SK-N-SH (cell line): ENCODE data around the gene TBKBP1. TPM values are rescaled to one million over a fixed set of nuclear protein-coding genes. Genes with fewer than 3 reads are reported as not detected.
A peak's percentile ranks its signal among the peaks of the same experiment; 100 is the strongest.

ENCODE experiments used
- CTCF ChIA-PET: fragments of 300-600, 350-600 bp; formaldehyde crosslinking; extraction: SDS; loops from one replicate; lab custom pipeline; 2021; lab: Yijun Ruan, JAX
- POLR2A ChIA-PET: fragments of 350-600 bp; sonication (Branson Sonifier 250); formaldehyde crosslinking; extraction: SDS; loops from one replicate; lab custom pipeline; 2020; ENCODE audit warnings: antibody characterized with exemption, inconsistent platforms; lab: Yijun Ruan, JAX
- DNase-seq: peaks from one replicate; pipeline ENCODE4 v3.0.0; 2012
- H2AFZ ChIP-seq: fragments of 200-600 bp; sonication (generic); 2 replicates; pipeline ENCODE4 v1.8.1; 2016; ENCODE audit warnings: antibody characterized with exemption, mild to moderate bottlenecking, low read depth
- H3F3A ChIP-seq: fragments of 200-600 bp; sonication (generic); replicated peaks from 2 replicates; pipeline ENCODE3; 2016; ENCODE audit warnings: antibody characterized with exemption, mild to moderate bottlenecking; ENCODE audit not compliant: insufficient read depth
- H3K27ac ChIP-seq, 2 experiments: fragments of 200-500 bp in 1 of 2; fragments of 200-600 bp in 1 of 2; sonication (Bioruptor generic) in 1 of 2; sonication (generic), shearing (Covaris generic) in 1 of 2; 2 replicates each; pipeline versions ENCODE4 v1.5.1 to v1.6.1; 2014 to 2016; ENCODE audit warnings: low read depth in 2 of 2, inconsistent platforms in 1 of 2, low read length in 1 of 2, mild to moderate bottlenecking in 1 of 2, mixed read lengths in 1 of 2
- H3K27me3 ChIP-seq: fragments of 200-600 bp; sonication (generic), shearing (Covaris generic); 2 replicates; pipeline ENCODE4 v1.6.1; 2016; ENCODE audit warnings: mixed run types; ENCODE audit not compliant: insufficient read depth
- H3K36me3 ChIP-seq, 2 experiments: fragments of 200-500 bp in 1 of 2; fragments of 200-600 bp in 1 of 2; sonication (Bioruptor generic) in 1 of 2; sonication (generic) in 1 of 2; replicated peaks in 1 of 2; 2 replicates each; pipeline versions ENCODE3 to v1.5.1; 2014 to 2016; ENCODE audit warnings: low read length in 1 of 2, mild to moderate bottlenecking in 1 of 2; ENCODE audit not compliant: insufficient read depth in 2 of 2, control insufficient read depth in 1 of 2
- H3K4me1 ChIP-seq, 2 experiments: fragments of 200-500 bp in 1 of 2; fragments of 200-600 bp in 1 of 2; sonication (Bioruptor generic) in 1 of 2; sonication (generic), shearing (Covaris generic) in 1 of 2; 2 replicates each; pipeline versions ENCODE4 v1.5.1 to v1.6.1; 2014 to 2016; ENCODE audit warnings: low read depth in 1 of 2, low read length in 1 of 2, mixed run types in 1 of 2; ENCODE audit not compliant: insufficient read depth in 2 of 2, control insufficient read depth in 1 of 2
- H3K4me2 ChIP-seq: fragments of 200-600 bp; sonication (generic), shearing (Covaris generic); 2 replicates; pipeline ENCODE4 v1.6.1; 2017; ENCODE audit warnings: mixed run types
- H3K4me3 ChIP-seq, 2 experiments: fragments of 200-500 bp in 1 of 2; fragments of 200-600 bp in 1 of 2; sonication (Bioruptor generic) in 1 of 2; sonication (generic), shearing (Covaris generic) in 1 of 2; 2 replicates each; pipeline versions ENCODE4 v1.5.1 to v1.8.1; 2014 to 2016; ENCODE audit warnings: low read depth in 2 of 2, inconsistent platforms in 1 of 2, low read length in 1 of 2, mild to moderate bottlenecking in 1 of 2, mixed read lengths in 1 of 2, moderate library complexity in 1 of 2
- H3K79me2 ChIP-seq: fragments of 200-600 bp; sonication (generic); 2 replicates; pipeline ENCODE4 v1.8.1; 2017; ENCODE audit warnings: mild to moderate bottlenecking; ENCODE audit not compliant: insufficient read depth
- H3K9ac ChIP-seq: fragments of 200-600 bp; sonication (generic); 2 replicates; pipeline ENCODE4 v1.6.1; 2017; ENCODE audit warnings: mixed run types
- H3K9me2 ChIP-seq: fragments of 200-600 bp; sonication (generic); 2 replicates; pipeline ENCODE4 v1.6.1; 2017; ENCODE audit warnings: mixed run types
- H3K9me3 ChIP-seq: fragments of 200-600 bp; sonication (generic); 2 replicates; pipeline ENCODE4 v1.6.1; 2017; ENCODE audit warnings: mixed run types, mild to moderate bottlenecking, moderate library complexity
- H4K20me1 ChIP-seq: fragments of 200-600 bp; sonication (generic); 2 replicates; pipeline ENCODE4 v1.6.1; 2017; ENCODE audit warnings: mild to moderate bottlenecking, mixed run types; ENCODE audit not compliant: insufficient read depth
- EP300 ChIP-seq, 2 experiments: IDR thresholded peaks; 2 replicates each; pipeline versions ENCODE4 v1.4.0 to v1.6.1; 2012; ENCODE audit warnings: borderline replicate concordance in 1 of 2, low read depth in 1 of 2, low read length in 1 of 2
- MXI1 ChIP-seq: IDR thresholded peaks from 2 replicates; pipeline ENCODE4 v1.6.1; 2012; ENCODE audit warnings: mild to moderate bottlenecking, low read depth, low read length, improper control_type of control experiment
- NFIC ChIP-seq: IDR thresholded peaks from 2 replicates; pipeline ENCODE4 v1.4.0; 2012; ENCODE audit warnings: borderline replicate concordance
- POLR2AphosphoS5 ChIP-seq: IDR thresholded peaks from 2 replicates; pipeline ENCODE4 v1.6.1; 2012; ENCODE audit warnings: low read depth, low read length
- RXRA ChIP-seq: IDR thresholded peaks from 2 replicates; pipeline ENCODE4 v1.4.0; 2012; ENCODE audit warnings: low read depth, mild to moderate bottlenecking, borderline replicate concordance
- WGBS: methylation state at CpG from one replicate; pipeline ENCODE4 v1.1.6; 2017; ENCODE audit warnings: low lambda C conversion rate; 5-methylcytosine and 5-hydroxymethylcytosine counted together
- polyA plus RNA-seq, 3 experiments: library from polyadenylated mRNA; depleted of rRNA; stranded (reverse); fragments of >200 nt; gene quantifications; 2 replicates each; pipeline ENCODE4 v1.2.3, GENCODE V29; 2012
- TF ChIP-seq, protein P1 (sequence below): IDR thresholded peaks from 2 replicates; pipeline ENCODE4 v1.4.0; 2012; ENCODE audit warnings: low read depth, borderline replicate concordance
- TF ChIP-seq, protein P2 (sequence below): IDR thresholded peaks from 2 replicates; pipeline ENCODE4 v1.6.1; 2012; ENCODE audit warnings: mild to moderate bottlenecking, low read depth, low read length, moderate library complexity
- TF ChIP-seq, protein P3 (sequence below): fragments of 200-600 bp; sonication (generic); IDR thresholded peaks from 2 replicates; pipeline ENCODE4 v1.6.1; 2017; ENCODE audit warnings: antibody characterized with exemption, mild to moderate bottlenecking, moderate library complexity

TBKBP1 gene
- polyA plus RNA-seq, 1 of the 3 experiments (the other 2 are of a cell fraction), result 14.4 TPM

DNA sequence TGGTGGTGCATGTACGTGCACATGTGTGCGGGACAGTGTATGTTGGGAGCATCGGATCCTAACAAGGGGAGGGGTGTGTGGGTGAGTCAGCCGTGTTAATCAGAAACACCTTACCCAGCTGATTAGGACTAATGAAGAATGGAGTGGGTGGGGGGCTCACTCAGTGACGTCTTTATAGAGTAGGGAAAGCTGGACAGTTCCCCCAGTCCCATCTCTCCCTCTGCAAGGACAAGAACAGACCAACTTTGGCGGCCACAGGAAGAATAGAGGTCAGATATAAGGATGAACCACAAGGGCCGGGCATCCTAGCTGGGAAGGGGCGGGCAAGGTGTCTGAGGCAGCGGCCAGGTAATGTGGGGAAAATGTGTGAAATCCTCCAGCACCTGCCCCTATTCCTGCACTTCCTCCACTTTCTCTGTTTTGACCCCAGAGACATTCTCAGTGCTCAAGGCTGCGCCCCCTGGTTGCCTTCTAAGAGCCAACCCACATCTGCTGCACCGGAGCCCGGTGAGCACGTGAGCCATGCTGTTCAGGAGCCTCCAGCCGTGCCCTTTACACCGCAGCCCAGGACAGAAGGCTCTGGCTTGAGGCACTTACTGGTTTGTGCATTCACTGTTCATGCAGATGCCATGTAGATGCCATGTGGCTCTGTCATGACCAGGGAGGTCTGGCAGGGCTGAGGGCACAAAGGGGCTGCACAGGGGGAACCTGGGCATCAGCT lies 20.2 kb downstream of the TBKBP1 start:
- Histone ChIP-seq H3K9ac (no peak overlapping the region), H3K79me2 (no peaks in the 10 kb centered on the region), H3K27me3 (peaks cover 65% of the 10 kb centered on the region), H3F3A (peaks cover 9% of the 10 kb centered on the region), H3K9me2 (no peaks in the 10 kb centered on the region), H4K20me1 (peaks cover 28% of the 10 kb centered on the region; the same call in 1 of the 2 replicates), H3K9me3 (no peaks in the 10 kb centered on the region), H3K27ac (no peak overlapping the region), H3K36me3 (peaks cover 0 to 21% of the 10 kb centered on the region in 2 experiments), H3K4me3 (no peak overlapping the region), H2AFZ (no peak overlapping the region), H3K4me2 (no peak overlapping the region), H3K4me1 (peaks cover 0 to 9% of the 10 kb centered on the region in 2 experiments; a peak in 3 of 4 replicates)
- WGBS, result 28% methylated on average over 15 of the region's 15 CpGs
- CTCF ChIA-PET, result interaction anchor here (0.7 to 14.7 kb wide), 10 partner anchors 10 to 88 kb away, joined by 3 to 195 read pairs (median 3); partner anchors contain the start of gene TBKBP1
- no peak for DNase-seq
- TF ChIP-seq, protein P1, sequence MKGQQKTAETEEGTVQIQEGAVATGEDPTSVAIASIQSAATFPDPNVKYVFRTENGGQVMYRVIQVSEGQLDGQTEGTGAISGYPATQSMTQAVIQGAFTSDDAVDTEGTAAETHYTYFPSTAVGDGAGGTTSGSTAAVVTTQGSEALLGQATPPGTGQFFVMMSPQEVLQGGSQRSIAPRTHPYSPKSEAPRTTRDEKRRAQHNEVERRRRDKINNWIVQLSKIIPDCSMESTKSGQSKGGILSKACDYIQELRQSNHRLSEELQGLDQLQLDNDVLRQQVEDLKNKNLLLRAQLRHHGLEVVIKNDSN, result no peak
- TF ChIP-seq, protein P2, sequence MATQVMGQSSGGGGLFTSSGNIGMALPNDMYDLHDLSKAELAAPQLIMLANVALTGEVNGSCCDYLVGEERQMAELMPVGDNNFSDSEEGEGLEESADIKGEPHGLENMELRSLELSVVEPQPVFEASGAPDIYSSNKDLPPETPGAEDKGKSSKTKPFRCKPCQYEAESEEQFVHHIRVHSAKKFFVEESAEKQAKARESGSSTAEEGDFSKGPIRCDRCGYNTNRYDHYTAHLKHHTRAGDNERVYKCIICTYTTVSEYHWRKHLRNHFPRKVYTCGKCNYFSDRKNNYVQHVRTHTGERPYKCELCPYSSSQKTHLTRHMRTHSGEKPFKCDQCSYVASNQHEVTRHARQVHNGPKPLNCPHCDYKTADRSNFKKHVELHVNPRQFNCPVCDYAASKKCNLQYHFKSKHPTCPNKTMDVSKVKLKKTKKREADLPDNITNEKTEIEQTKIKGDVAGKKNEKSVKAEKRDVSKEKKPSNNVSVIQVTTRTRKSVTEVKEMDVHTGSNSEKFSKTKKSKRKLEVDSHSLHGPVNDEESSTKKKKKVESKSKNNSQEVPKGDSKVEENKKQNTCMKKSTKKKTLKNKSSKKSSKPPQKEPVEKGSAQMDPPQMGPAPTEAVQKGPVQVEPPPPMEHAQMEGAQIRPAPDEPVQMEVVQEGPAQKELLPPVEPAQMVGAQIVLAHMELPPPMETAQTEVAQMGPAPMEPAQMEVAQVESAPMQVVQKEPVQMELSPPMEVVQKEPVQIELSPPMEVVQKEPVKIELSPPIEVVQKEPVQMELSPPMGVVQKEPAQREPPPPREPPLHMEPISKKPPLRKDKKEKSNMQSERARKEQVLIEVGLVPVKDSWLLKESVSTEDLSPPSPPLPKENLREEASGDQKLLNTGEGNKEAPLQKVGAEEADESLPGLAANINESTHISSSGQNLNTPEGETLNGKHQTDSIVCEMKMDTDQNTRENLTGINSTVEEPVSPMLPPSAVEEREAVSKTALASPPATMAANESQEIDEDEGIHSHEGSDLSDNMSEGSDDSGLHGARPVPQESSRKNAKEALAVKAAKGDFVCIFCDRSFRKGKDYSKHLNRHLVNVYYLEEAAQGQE, result peak; percentile 79
- TF ChIP-seq RXRA (no peak), MXI1 (no peak), POLR2AphosphoS5 (no peak), NFIC (no peak)
- TF ChIP-seq, protein P3, sequence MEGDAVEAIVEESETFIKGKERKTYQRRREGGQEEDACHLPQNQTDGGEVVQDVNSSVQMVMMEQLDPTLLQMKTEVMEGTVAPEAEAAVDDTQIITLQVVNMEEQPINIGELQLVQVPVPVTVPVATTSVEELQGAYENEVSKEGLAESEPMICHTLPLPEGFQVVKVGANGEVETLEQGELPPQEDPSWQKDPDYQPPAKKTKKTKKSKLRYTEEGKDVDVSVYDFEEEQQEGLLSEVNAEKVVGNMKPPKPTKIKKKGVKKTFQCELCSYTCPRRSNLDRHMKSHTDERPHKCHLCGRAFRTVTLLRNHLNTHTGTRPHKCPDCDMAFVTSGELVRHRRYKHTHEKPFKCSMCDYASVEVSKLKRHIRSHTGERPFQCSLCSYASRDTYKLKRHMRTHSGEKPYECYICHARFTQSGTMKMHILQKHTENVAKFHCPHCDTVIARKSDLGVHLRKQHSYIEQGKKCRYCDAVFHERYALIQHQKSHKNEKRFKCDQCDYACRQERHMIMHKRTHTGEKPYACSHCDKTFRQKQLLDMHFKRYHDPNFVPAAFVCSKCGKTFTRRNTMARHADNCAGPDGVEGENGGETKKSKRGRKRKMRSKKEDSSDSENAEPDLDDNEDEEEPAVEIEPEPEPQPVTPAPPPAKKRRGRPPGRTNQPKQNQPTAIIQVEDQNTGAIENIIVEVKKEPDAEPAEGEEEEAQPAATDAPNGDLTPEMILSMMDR, result no peak
- POLR2A ChIA-PET, result no interaction called here

DNA sequence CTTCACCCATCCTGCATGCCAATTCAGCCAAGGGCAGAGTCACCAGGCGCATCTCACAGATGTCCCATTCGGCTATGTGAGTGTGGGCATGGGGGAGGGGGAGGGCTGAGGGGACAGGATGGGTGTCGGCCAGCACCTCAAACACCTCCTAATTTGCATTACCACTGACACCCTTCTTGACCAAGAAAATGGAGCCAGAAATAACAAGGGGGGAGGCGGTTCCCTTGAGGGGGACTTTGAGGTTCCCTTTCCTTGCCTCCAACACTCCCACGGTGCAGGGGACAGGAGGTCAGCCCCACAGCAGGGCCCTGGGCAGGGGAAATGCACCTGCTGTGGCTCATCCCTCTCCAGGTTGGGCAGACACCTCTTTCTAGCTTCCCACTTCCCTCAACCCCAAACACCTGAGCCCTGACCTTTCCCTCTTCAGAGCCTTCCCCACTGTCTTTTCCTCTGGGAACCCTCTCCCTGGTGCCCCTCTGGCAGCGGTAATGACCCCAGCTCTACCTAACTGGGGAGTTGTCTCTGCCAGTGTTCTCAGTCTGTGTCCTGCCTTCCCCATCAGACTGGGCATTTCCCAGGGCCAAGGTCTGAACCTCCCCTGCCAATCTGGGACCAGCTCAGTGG lies 20.9 kb downstream of the TBKBP1 start:
- H3K36me3 ChIP-seq, result peaks cover 0 to 13% of the 10 kb centered on the region in 2 experiments
- peaks cover 15% of the 10 kb centered on the region for H3F3A ChIP-seq
- no peak overlapping the region for H3K27ac ChIP-seq
- peaks cover 0 to 16% of the 10 kb centered on the region in 2 experiments; a peak in 3 of 4 replicates for H3K4me1 ChIP-seq
- no peak overlapping the region for H2AFZ ChIP-seq
- H3K27me3 ChIP-seq, result peaks cover 67% of the 10 kb centered on the region
- H3K4me2 ChIP-seq, result no peak overlapping the region
- H3K4me3 ChIP-seq, result no peak overlapping the region
- no peaks in the 10 kb centered on the region for H3K79me2 ChIP-seq
- WGBS, result 51% methylated on average over 6 of the region's 6 CpGs
- no peak overlapping the region for H3K9ac ChIP-seq
- peaks cover 26% of the 10 kb centered on the region; the same call in 1 of the 2 replicates for H4K20me1 ChIP-seq
- ChIA-PET POLR2A (no interaction called here), CTCF (interaction anchor here (1.0 to 14.7 kb wide), 7 partner anchors 11 to 61 kb away, joined by 3 to 195 read pairs (median 7); partner anchors contain the start of genes TBKBP1 and TBX21)
- no peaks in the 10 kb centered on the region for H3K9me3 ChIP-seq
- TF ChIP-seq NFIC (no peak), EP300 (IDR thresholded peaks at IDR 0.05; ENCODE audit: borderline replicate concordance in 1 of 2, low read depth in 1 of 2, low read length in 1 of 2) (no peak)
- no peaks in the 10 kb centered on the region for H3K9me2 ChIP-seq
- DNase-seq, result no peak
